Measurements from ENCODE around the gene RTN4IP1.
"Not testable (repeated sequence)": the region's sequence is repeated elsewhere in the genome, so short reads cannot be mapped to it uniquely, and the experiment has no call there.

The RTN4IP1 gene

GRCh38 chr6:106553440-106553839 is 75.9 kb downstream of the RTN4IP1 start:
- H3K9me3 ChIP-seq (ENCODE audit: insufficient read depth, low read length), result no peaks in the 10 kb centered on the region
- H3K79me2 ChIP-seq (ENCODE audit: insufficient read depth, low read length), result no peaks in the 10 kb centered on the region; the same call in 1 of the 2 replicates
- H4K20me1 ChIP-seq (ENCODE audit: low read depth, low read length), result no peaks in the 10 kb centered on the region
- H3K4me2 ChIP-seq (ENCODE audit: low read depth, low read length, poor library complexity, severe bottlenecking), result no peak overlapping the region
- no peak overlapping the region for H3K27ac ChIP-seq (ENCODE audit: low read depth, low read length)
- H2AFZ ChIP-seq (ENCODE audit: low read depth, low read length, severe bottlenecking), result no peak overlapping the region
- H3K36me3 ChIP-seq (ENCODE audit: low read length), result peaks cover 54% of the 10 kb centered on the region
- TF ChIP-seq EZH2phosphoT487 (conservative IDR thresholded peaks at IDR 0.05; ENCODE audit: low read length) (no peak), CTCF (IDR thresholded peaks at IDR 0.05; ENCODE audit: insufficient read depth, low read length, poor library complexity, severe bottlenecking) (no peak)
- H3K4me3 ChIP-seq (ENCODE audit: insufficient read depth, low read length, poor library complexity, severe bottlenecking), result no peak overlapping the region
- no peak overlapping the region for H3K9ac ChIP-seq (ENCODE audit: low read length)
- H3K27me3 ChIP-seq (ENCODE audit: low read length), result no peaks in the 10 kb centered on the region
- peaks cover 15% of the 10 kb centered on the region; the same call in 1 of the 2 replicates for H3F3A ChIP-seq (ENCODE audit: insufficient read depth)
- no peaks in the 10 kb centered on the region for H3K9me2 ChIP-seq (replicated peaks; ENCODE audit: insufficient read depth, low read length)

GRCh38 chr6:106551155-106551554 is 78.1 kb downstream of the RTN4IP1 start:
- Histone ChIP-seq H3K4me3 (ENCODE audit: insufficient read depth, low read length, poor library complexity, severe bottlenecking) (no peak overlapping the region), H2AFZ (ENCODE audit: low read depth, low read length, severe bottlenecking) (no peak overlapping the region), H3K36me3 (ENCODE audit: low read length) (peaks cover 57% of the 10 kb centered on the region), H3K4me2 (ENCODE audit: low read depth, low read length, poor library complexity, severe bottlenecking) (no peak overlapping the region), H3K79me2 (ENCODE audit: insufficient read depth, low read length) (no peaks in the 10 kb centered on the region; the same call in 1 of the 2 replicates), H3K27ac (ENCODE audit: low read depth, low read length) (no peak overlapping the region), H3K27me3 (ENCODE audit: low read length) (no peaks in the 10 kb centered on the region), H3K9ac (ENCODE audit: low read length) (no peak overlapping the region), H3F3A (ENCODE audit: insufficient read depth) (0 out of 2 replicates have a peak, but pooled peaks cover 18% of the 10 kb centered on the region), H3K9me2 (replicated peaks; ENCODE audit: insufficient read depth, low read length) (no peaks in the 10 kb centered on the region), H3K9me3 (ENCODE audit: insufficient read depth, low read length) (no peaks in the 10 kb centered on the region), H4K20me1 (ENCODE audit: low read depth, low read length) (no peaks in the 10 kb centered on the region)
- no peak for TF ChIP-seq CTCF (IDR thresholded peaks at IDR 0.05; ENCODE audit: insufficient read depth, low read length, poor library complexity, severe bottlenecking)
- no peak for TF ChIP-seq EZH2phosphoT487 (conservative IDR thresholded peaks at IDR 0.05; ENCODE audit: low read length)

- Histone ChIP-seq H3F3A (ENCODE audit: insufficient read depth) (0 out of 2 replicates have a peak, but pooled peaks cover 10% of the 10 kb centered on the region), H3K27me3 (ENCODE audit: low read length) (no peaks in the 10 kb centered on the region), H3K9me2 (replicated peaks; ENCODE audit: insufficient read depth, low read length) (no peaks in the 10 kb centered on the region), H3K36me3 (ENCODE audit: low read length) (peaks cover 66% of the 10 kb centered on the region), H2AFZ (ENCODE audit: low read depth, low read length, severe bottlenecking) (no peak overlapping the region), H4K20me1 (ENCODE audit: low read depth, low read length) (no peaks in the 10 kb centered on the region), H3K9me3 (ENCODE audit: insufficient read depth, low read length) (no peaks in the 10 kb centered on the region), H3K27ac (ENCODE audit: low read depth, low read length) (no peak overlapping the region), H3K4me2 (ENCODE audit: low read depth, low read length, poor library complexity, severe bottlenecking) (no peak overlapping the region), H3K9ac (ENCODE audit: low read length) (no peak overlapping the region), H3K4me3 (ENCODE audit: insufficient read depth, low read length, poor library complexity, severe bottlenecking) (no peak overlapping the region), H3K79me2 (ENCODE audit: insufficient read depth, low read length) (no peaks in the 10 kb centered on the region; the same call in 1 of the 2 replicates)
- TF ChIP-seq CTCF (IDR thresholded peaks at IDR 0.05; ENCODE audit: insufficient read depth, low read length, poor library complexity, severe bottlenecking) (no peak), EZH2phosphoT487 (conservative IDR thresholded peaks at IDR 0.05; ENCODE audit: low read length) (no peak)
Measured at GRCh38 chr6:106549521-106549920, 79.8 kb downstream of the RTN4IP1 start.

GRCh38 chr6:106548926-106549455 is 80.3 kb downstream of the RTN4IP1 start:
- peaks cover 70% of the 10 kb centered on the region for H3K36me3 ChIP-seq (ENCODE audit: low read length)
- not testable (repeated sequence) for H3F3A ChIP-seq (ENCODE audit: insufficient read depth); H3K9ac ChIP-seq (ENCODE audit: low read length); H3K27ac ChIP-seq (ENCODE audit: low read depth, low read length); H2AFZ ChIP-seq (ENCODE audit: low read depth, low read length, severe bottlenecking); H3K9me2 ChIP-seq (replicated peaks; ENCODE audit: insufficient read depth, low read length); H3K4me3 ChIP-seq (ENCODE audit: insufficient read depth, low read length, poor library complexity, severe bottlenecking); H4K20me1 ChIP-seq (ENCODE audit: low read depth, low read length); H3K79me2 ChIP-seq (ENCODE audit: insufficient read depth, low read length); H3K27me3 ChIP-seq (ENCODE audit: low read length); H3K9me3 ChIP-seq (ENCODE audit: insufficient read depth, low read length); H3K4me2 ChIP-seq (ENCODE audit: low read depth, low read length, poor library complexity, severe bottlenecking)

All from SU-DHL-6 (cell line).